ENCODE measurements around the gene TRERF1. TPM values are rescaled to one million over a fixed set of nuclear protein-coding genes. Genes with fewer than 3 reads are reported as not detected.

The TRERF1 gene
- total RNA-seq, 6 donors from 2014 or later: 2.0 to 7.3 (median 5.4) TPM

GRCh38 chr6:42366011-42366705 lies 85.6 kb downstream of the TRERF1 start:
- 90 to 92% methylated on average over 5 of the region's 5 CpGs for WGBS, 2 donors
- no peak for ATAC-seq (ENCODE audit: low FRiP score in 2 of 2)
- Histone ChIP-seq H3K4me1 (peaks cover 30 to 49% (median 31%) of the 10 kb centered on the region in 4 donors), H3K27ac (peak overlapping the region; percentile 69 to 87 (median 84)), H3K4me3 (no peak overlapping the region), H3K27me3 (no peaks in the 10 kb centered on the region), H3K9me3 (no peaks in the 10 kb centered on the region), H3K36me3 (no peaks in the 10 kb centered on the region)
- TF ChIP-seq CTCF (IDR thresholded peaks at IDR 0.05): no peak
- no peak for TF ChIP-seq EP300 (IDR thresholded peaks at IDR 0.05)
- no peak for TF ChIP-seq POLR2AphosphoS5 (IDR thresholded peaks at IDR 0.05)
- TF ChIP-seq POLR2A (IDR thresholded peaks at IDR 0.05): no peak
- DNase-seq: no peak

- H3K27me3 ChIP-seq: no peaks in the 10 kb centered on the region
- no peak for TF ChIP-seq EP300 (IDR thresholded peaks at IDR 0.05)
- WGBS, 2 donors: 71 to 80% methylated on average over 7 to 8 of the region's 8 CpGs
- no peaks in the 10 kb centered on the region for H3K9me3 ChIP-seq
- peak overlapping the region in 3 of 4 donors; percentile 15 to 38 (median 21) for H3K27ac ChIP-seq
- ATAC-seq (ENCODE audit: low FRiP score in 2 of 2): no peak
- peaks cover 30 to 49% (median 31%) of the 10 kb centered on the region in 4 donors for H3K4me1 ChIP-seq
- H3K36me3 ChIP-seq: no peaks in the 10 kb centered on the region
- no peak for DNase-seq
- no peak overlapping the region for H3K4me3 ChIP-seq
These were observed 86.7 kb downstream of the TRERF1 start for GRCh38 chr6:42365021-42365420.

GRCh38 chr6:42363926-42364849 lies 87.5 kb downstream of the TRERF1 start:
- H3K4me1 ChIP-seq: peaks cover 27 to 42% (median 29%) of the 10 kb centered on the region in 4 donors

GRCh38 chr6:42361036-42361435 lies 90.7 kb downstream of the TRERF1 start:
- no peaks in the 10 kb centered on the region for H3K9me3 ChIP-seq
- H3K4me1 ChIP-seq: peaks cover 0 to 13% (median 6%) of the 10 kb centered on the region in 4 donors
- DNase-seq (no peak), ATAC-seq (ENCODE audit: low FRiP score in 2 of 2) (no peak)
- H3K27ac ChIP-seq: no peak overlapping the region
- H3K27me3 ChIP-seq: no peaks in the 10 kb centered on the region
- TF ChIP-seq POLR2AphosphoS5 (IDR thresholded peaks at IDR 0.05) (no peak), EP300 (IDR thresholded peaks at IDR 0.05) (no peak), POLR2A (IDR thresholded peaks at IDR 0.05) (no peak), CTCF (IDR thresholded peaks at IDR 0.05) (no peak)
- no peaks in the 10 kb centered on the region for H3K36me3 ChIP-seq
- WGBS, 2 donors: 87 to 92% methylated on average over 3 of the region's 3 CpGs
- H3K4me3 ChIP-seq: no peak overlapping the region

More at GRCh38 chr6:42363926-42364849, 87.5 kb downstream of the TRERF1 start:
- 71 to 88% methylated on average over 8 of the region's 8 CpGs for WGBS, 2 donors
- Histone ChIP-seq H3K9me3 (no peaks in the 10 kb centered on the region), H3K27me3 (no peaks in the 10 kb centered on the region), H3K27ac (peak overlapping the region in 3 of 4 donors; percentile 15 to 38 (median 21)), H3K4me3 (no peak overlapping the region), H3K36me3 (no peaks in the 10 kb centered on the region)
- TF ChIP-seq POLR2A (IDR thresholded peaks at IDR 0.05): no peak
- TF ChIP-seq POLR2AphosphoS5 (IDR thresholded peaks at IDR 0.05): no peak
- TF ChIP-seq CTCF (IDR thresholded peaks at IDR 0.05): no peak
- TF ChIP-seq EP300 (IDR thresholded peaks at IDR 0.05): no peak
- ATAC-seq (ENCODE audit: low FRiP score in 2 of 2) (no peak), DNase-seq (peak; percentile 26 to 29)

- no peak for DNase-seq
- Histone ChIP-seq H3K9me3 (no peaks in the 10 kb centered on the region), H3K27ac (no peak overlapping the region), H3K4me1 (peaks cover 0 to 7% (median 0%) of the 10 kb centered on the region in 4 donors), H3K27me3 (no peaks in the 10 kb centered on the region), H3K4me3 (no peak overlapping the region), H3K36me3 (no peaks in the 10 kb centered on the region)
- WGBS, 2 donors: 91 to 98% methylated on average over 5 of the region's 5 CpGs
- ATAC-seq (ENCODE audit: low FRiP score in 2 of 2): no peak
- TF ChIP-seq POLR2A (IDR thresholded peaks at IDR 0.05): no peak
- TF ChIP-seq CTCF (IDR thresholded peaks at IDR 0.05): no peak
- no peak for TF ChIP-seq EP300 (IDR thresholded peaks at IDR 0.05)
- no peak for TF ChIP-seq POLR2AphosphoS5 (IDR thresholded peaks at IDR 0.05)
These were observed 92.7 kb downstream of the TRERF1 start for GRCh38 chr6:42359021-42359420.

All from upper lobe of left lung (tissue), 6 donors.